IMR-90 (cell line): Measurements from ENCODE around the gene CHSY3. TPM values are rescaled to one million over a fixed set of nuclear protein-coding genes. Genes with fewer than 3 reads are reported as not detected.

Experiments
- ATAC-seq: fragments of 200-7000 bp; cut with Tn5 transposase; 2 replicates; pipeline ENCODE4 v1.9.1; 2020; ENCODE audit warnings: low read depth, mild to moderate bottlenecking, moderate library complexity
- BruUV-seq: library from RNA; stranded (reverse); fragments of 400-500 nt; replicated peaks from 2 replicates; lab custom pipeline; 2021; lab: Mats Ljungman, UMichigan
- CTCF ChIA-PET: fragments of 300-600 bp; formaldehyde crosslinking; extraction: SDS; loops from one replicate; lab custom pipeline; 2021; ENCODE audit warnings: antibody characterized with exemption; lab: Yijun Ruan, JAX
- POLR2A ChIA-PET: fragments of 300-600 bp; sonication (Branson Sonifier 250); formaldehyde crosslinking; loops from one replicate; lab custom pipeline; 2022; ENCODE audit warnings: antibody characterized with exemption; ENCODE audit not compliant: unreplicated experiment; lab: Charles Lee
- DNase-seq: peaks from one replicate; pipeline ENCODE4 v3.0.0; 2013
- H2AFZ ChIP-seq: replicated peaks from 2 replicates; pipeline ENCODE3; 2013; ENCODE audit warnings: low read length, mild to moderate bottlenecking; ENCODE audit not compliant: poor library complexity
- H2AK5ac ChIP-seq: 2 replicates; pipeline ENCODE4 v1.6.1; 2013; ENCODE audit warnings: low read depth, low read length, inconsistent platforms
- H2AK9ac ChIP-seq: replicated peaks from 2 replicates; pipeline ENCODE3; 2013; ENCODE audit warnings: mild to moderate bottlenecking, low read depth, low read length, moderate library complexity; ENCODE audit not compliant: poor library complexity
- H2BK120ac ChIP-seq: 2 replicates; pipeline ENCODE4 v1.6.1; 2013; ENCODE audit warnings: low read depth, low read length, inconsistent platforms
- H2BK15ac ChIP-seq: 3 replicates; pipeline ENCODE4 v1.6.1; 2013; ENCODE audit warnings: low read depth, low read length, inconsistent platforms
- H2BK20ac ChIP-seq: 2 replicates; pipeline ENCODE4 v1.6.1; 2013; ENCODE audit warnings: low read depth, mild to moderate bottlenecking, inconsistent platforms, low read length, moderate library complexity
- H2BK5ac ChIP-seq: 2 replicates; pipeline ENCODE4 v1.6.1; 2013; ENCODE audit warnings: mild to moderate bottlenecking, low read depth, low read length, inconsistent platforms; ENCODE audit not compliant: poor library complexity, severe bottlenecking
- H3K14ac ChIP-seq: replicated peaks from 2 replicates; pipeline ENCODE4 v1.6.1; 2013; ENCODE audit warnings: low read depth, low read length, inconsistent platforms
- H3K18ac ChIP-seq: 2 replicates; pipeline ENCODE4 v1.6.1; 2013; ENCODE audit warnings: low read depth, low read length, control low read depth
- H3K23ac ChIP-seq: 2 replicates; pipeline ENCODE4 v1.6.1; 2013; ENCODE audit warnings: low read depth, low read length, inconsistent platforms
- H3K27ac ChIP-seq: 2 replicates; pipeline ENCODE4 v1.5.1; 2013; ENCODE audit warnings: mild to moderate bottlenecking, control low read depth, low read length; ENCODE audit not compliant: insufficient read depth
- H3K27me3 ChIP-seq: 2 replicates; pipeline ENCODE4 v1.6.1; 2013; ENCODE audit warnings: low read length; ENCODE audit not compliant: control insufficient read depth, insufficient read depth
- H3K36me3 ChIP-seq: 2 replicates; pipeline ENCODE4 v1.6.1; 2013; ENCODE audit warnings: low read length, mixed read lengths; ENCODE audit not compliant: control insufficient read depth, insufficient read depth
- H3K4ac ChIP-seq: 2 replicates; pipeline ENCODE4 v1.6.1; 2013; ENCODE audit warnings: low read depth, low read length, inconsistent platforms
- H3K4me1 ChIP-seq: 2 replicates; pipeline ENCODE4 v1.6.1; 2013; ENCODE audit warnings: low read length, mixed read lengths; ENCODE audit not compliant: control insufficient read depth, insufficient read depth
- H3K4me2 ChIP-seq: 2 replicates; pipeline ENCODE4 v1.6.1; 2013; ENCODE audit warnings: low read depth, mild to moderate bottlenecking, control low read depth, low read length, moderate library complexity
- H3K4me3 ChIP-seq: 2 replicates; pipeline ENCODE4 v1.5.1; 2013; ENCODE audit warnings: low read depth, mild to moderate bottlenecking, control low read depth, low read length, moderate library complexity; ENCODE audit not compliant: insufficient read depth
- H3K56ac ChIP-seq: 2 replicates; pipeline ENCODE4 v1.6.1; 2013; ENCODE audit warnings: low read length, inconsistent platforms; ENCODE audit not compliant: insufficient read depth; ENCODE audit errors: extremely low read depth
- H3K79me1 ChIP-seq, 2 experiments: 2 replicates each; pipeline ENCODE4 v1.6.1; 2013; ENCODE audit warnings: low read length in 2 of 2, inconsistent platforms in 1 of 2, low read depth in 1 of 2
- H3K9ac ChIP-seq: 2 replicates; pipeline ENCODE4 v1.6.1; 2013; ENCODE audit warnings: low read depth, low read length, control low read depth
- H3K9me1 ChIP-seq: 2 replicates; pipeline ENCODE4 v1.6.1; 2013; ENCODE audit warnings: low read length, inconsistent platforms; ENCODE audit not compliant: insufficient read depth
- H3K9me3 ChIP-seq: 2 replicates; pipeline ENCODE4 v1.6.1; 2013; ENCODE audit warnings: low read length; ENCODE audit not compliant: control insufficient read depth, insufficient read depth
- H4K20me1 ChIP-seq: 2 replicates; pipeline ENCODE4 v1.6.1; 2013; ENCODE audit warnings: low read length, inconsistent platforms; ENCODE audit not compliant: insufficient read depth
- H4K5ac ChIP-seq: 2 replicates; pipeline ENCODE4 v1.6.1; 2013; ENCODE audit warnings: mild to moderate bottlenecking, low read depth, low read length, control low read depth
- H4K8ac ChIP-seq, 2 experiments: 2 replicates each; pipeline ENCODE4 v1.6.1; 2013; ENCODE audit warnings: low read depth in 2 of 2, low read length in 2 of 2, control low read depth in 1 of 2, inconsistent platforms in 1 of 2
- H4K91ac ChIP-seq: 2 replicates; pipeline ENCODE4 v1.6.1; 2013; ENCODE audit warnings: low read depth, low read length, inconsistent platforms; ENCODE audit not compliant: insufficient read depth
- BHLHE40 ChIP-seq: fragments of 150-350 bp; IDR thresholded peaks from 2 replicates; pipeline ENCODE4 v1.6.1; 2016; ENCODE audit warnings: mild to moderate bottlenecking, low read depth, low read length
- CHD1 ChIP-seq: IDR thresholded peaks from 2 replicates; pipeline ENCODE4 v1.6.1; 2012; ENCODE audit warnings: low read depth, low read length, improper control_type of control experiment
- CTCF ChIP-seq: conservative IDR thresholded peaks from 2 replicates; pipeline ENCODE4 v1.5.1; 2012; ENCODE audit warnings: mild to moderate bottlenecking, low read depth, low read length, improper control_type of control experiment
- ELK1 ChIP-seq: fragments of 150-350 bp; IDR thresholded peaks from 2 replicates; pipeline ENCODE4 v1.6.1; 2016; ENCODE audit warnings: low read depth, mild to moderate bottlenecking, low read length, moderate library complexity, borderline replicate concordance
- POLR2A ChIP-seq: IDR thresholded peaks from 2 replicates; pipeline ENCODE4 v1.6.1; 2012; ENCODE audit warnings: mild to moderate bottlenecking, low read depth, low read length
- RCOR1 ChIP-seq: IDR thresholded peaks from 2 replicates; pipeline ENCODE4 v1.6.1; 2012; ENCODE audit warnings: mild to moderate bottlenecking, low read length, improper control_type of control experiment; ENCODE audit not compliant: insufficient replicate concordance
- RFX5 ChIP-seq: IDR thresholded peaks from 2 replicates; pipeline ENCODE4 v1.8.0; 2012; ENCODE audit warnings: low read depth, mild to moderate bottlenecking, low read length, moderate library complexity
- WGBS, 2 experiments: methylation state at CpG; one replicate each; pipeline versions ENCODE4 v1.1.5 to v1.1.7; 2013; ENCODE audit warnings: missing lambda C conversion rate in 2 of 2; ENCODE audit not compliant: insufficient read length in 1 of 2; ENCODE audit errors: extremely low coverage in 2 of 2; 5-methylcytosine and 5-hydroxymethylcytosine counted together
- dilution Hi-C: fragments of 300-500 bp; cut with HindIII; formaldehyde crosslinking; loops from one replicate; pipeline ENCODE4 v1.14.3; 2018; ENCODE audit warnings: low sequenced_read_pairs; ENCODE audit not compliant: unreplicated experiment
- in situ Hi-C: fragments of 300-500 bp; cut with MboI; formaldehyde crosslinking; loops from 3 replicates; pipeline ENCODE4 v1.14.3; 2019; ENCODE audit warnings: low sequenced_read_pairs, inconsistent platforms, mixed read lengths
- intact Hi-C: fragments of 100-400 bp; cut with micrococcal nuclease; formaldehyde crosslinking; loops from 2 replicates; pipeline ENCODE4 v1.10.0; 2022
- polyA plus RNA-seq, 3 experiments: library from polyadenylated mRNA; depleted of rRNA; stranded (reverse); fragments of >200 nt; gene quantifications; 2 replicates each; pipeline ENCODE4 v1.2.3, GENCODE V29; 2012; ENCODE audit warnings: low replicate concordance in 1 of 3
- total RNA-seq: library from RNA; depleted of rRNA; stranded (reverse); fragments of >200 nt; gene quantifications from 2 replicates; pipeline ENCODE4 v1.2.3, GENCODE V29; 2012

Gene CHSY3
- total and polyA plus RNA-seq, 2 of the 4 experiments (the other 2 are of a cell fraction): 0.62 to 1.3 TPM

GRCh38 chr5:130102375-130102774, 198.1 kb downstream of the CHSY3 start:
- no peaks in the 10 kb centered on the region for H3K79me1 ChIP-seq
- no peaks in the 10 kb centered on the region for H3K9me3 ChIP-seq
- no peak overlapping the region for H2BK120ac ChIP-seq
- H3K14ac ChIP-seq: no peak overlapping the region
- ATAC-seq (no peak), DNase-seq (no peak)
- no peak overlapping the region for H2BK20ac ChIP-seq
- H3K4me2 ChIP-seq: no peak overlapping the region
- no peaks in the 10 kb centered on the region for H3K36me3 ChIP-seq
- in situ Hi-C loops: loop anchor here (25.0 kb wide), 2 partner anchors 1010 to 1310 kb away; no protein-coding TSS in a partner anchor
- no peak overlapping the region for H3K23ac ChIP-seq
- no peaks in the 10 kb centered on the region for H4K20me1 ChIP-seq
- H3K27me3 ChIP-seq: no peaks in the 10 kb centered on the region
- H4K5ac ChIP-seq: no peak overlapping the region
- no peak overlapping the region for H2BK15ac ChIP-seq
- H2AK5ac ChIP-seq: no peak overlapping the region
- H4K91ac ChIP-seq: no peak overlapping the region
- H2AFZ ChIP-seq: no peak overlapping the region
- no peak overlapping the region for H2BK5ac ChIP-seq
- POLR2A ChIA-PET: no interaction called here
- CTCF ChIA-PET: interaction anchor here (0.7 kb wide), 1 partner anchor 239 kb away, joined by 3 read pairs; no protein-coding TSS in a partner anchor
- TF ChIP-seq CTCF (no peak), RCOR1 (no peak), BHLHE40 (no peak), ELK1 (no peak), CHD1 (no peak), RFX5 (no peak), POLR2A (no peak)
- no peak overlapping the region for H3K27ac ChIP-seq
- no peak overlapping the region for H4K8ac ChIP-seq
- dilution Hi-C loops: no loop called here
- no peak overlapping the region for H3K9ac ChIP-seq
- no peak overlapping the region for H3K4ac ChIP-seq
- no peaks in the 10 kb centered on the region for H3K9me1 ChIP-seq
- no peak overlapping the region for H3K18ac ChIP-seq
- BruUV-seq: no TSS peak
- no peak overlapping the region for H2AK9ac ChIP-seq
- no CpG with 5 or more reads among the region's 3 CpGs for WGBS, 2 experiments
- intact Hi-C loops: no loop called here
- no peak overlapping the region for H3K56ac ChIP-seq
- no peaks in the 10 kb centered on the region for H3K4me1 ChIP-seq
- no peak overlapping the region for H3K4me3 ChIP-seq
